ENCODE data around the gene N4BP2L2. TPM values are rescaled to one million over a fixed set of nuclear protein-coding genes. Genes with fewer than 3 reads are reported as not detected.

The N4BP2L2 gene
- total and polyA plus RNA-seq, 2 of the 13 experiments (the other 11 are each of a cell fraction or from before 2014, with no cell fraction given): 58.9 to 81.2 TPM

GRCh38 chr13:32497589-32497988 lies 41.0 kb downstream of the N4BP2L2 start (continued):
- TF ChIP-seq, protein P1, sequence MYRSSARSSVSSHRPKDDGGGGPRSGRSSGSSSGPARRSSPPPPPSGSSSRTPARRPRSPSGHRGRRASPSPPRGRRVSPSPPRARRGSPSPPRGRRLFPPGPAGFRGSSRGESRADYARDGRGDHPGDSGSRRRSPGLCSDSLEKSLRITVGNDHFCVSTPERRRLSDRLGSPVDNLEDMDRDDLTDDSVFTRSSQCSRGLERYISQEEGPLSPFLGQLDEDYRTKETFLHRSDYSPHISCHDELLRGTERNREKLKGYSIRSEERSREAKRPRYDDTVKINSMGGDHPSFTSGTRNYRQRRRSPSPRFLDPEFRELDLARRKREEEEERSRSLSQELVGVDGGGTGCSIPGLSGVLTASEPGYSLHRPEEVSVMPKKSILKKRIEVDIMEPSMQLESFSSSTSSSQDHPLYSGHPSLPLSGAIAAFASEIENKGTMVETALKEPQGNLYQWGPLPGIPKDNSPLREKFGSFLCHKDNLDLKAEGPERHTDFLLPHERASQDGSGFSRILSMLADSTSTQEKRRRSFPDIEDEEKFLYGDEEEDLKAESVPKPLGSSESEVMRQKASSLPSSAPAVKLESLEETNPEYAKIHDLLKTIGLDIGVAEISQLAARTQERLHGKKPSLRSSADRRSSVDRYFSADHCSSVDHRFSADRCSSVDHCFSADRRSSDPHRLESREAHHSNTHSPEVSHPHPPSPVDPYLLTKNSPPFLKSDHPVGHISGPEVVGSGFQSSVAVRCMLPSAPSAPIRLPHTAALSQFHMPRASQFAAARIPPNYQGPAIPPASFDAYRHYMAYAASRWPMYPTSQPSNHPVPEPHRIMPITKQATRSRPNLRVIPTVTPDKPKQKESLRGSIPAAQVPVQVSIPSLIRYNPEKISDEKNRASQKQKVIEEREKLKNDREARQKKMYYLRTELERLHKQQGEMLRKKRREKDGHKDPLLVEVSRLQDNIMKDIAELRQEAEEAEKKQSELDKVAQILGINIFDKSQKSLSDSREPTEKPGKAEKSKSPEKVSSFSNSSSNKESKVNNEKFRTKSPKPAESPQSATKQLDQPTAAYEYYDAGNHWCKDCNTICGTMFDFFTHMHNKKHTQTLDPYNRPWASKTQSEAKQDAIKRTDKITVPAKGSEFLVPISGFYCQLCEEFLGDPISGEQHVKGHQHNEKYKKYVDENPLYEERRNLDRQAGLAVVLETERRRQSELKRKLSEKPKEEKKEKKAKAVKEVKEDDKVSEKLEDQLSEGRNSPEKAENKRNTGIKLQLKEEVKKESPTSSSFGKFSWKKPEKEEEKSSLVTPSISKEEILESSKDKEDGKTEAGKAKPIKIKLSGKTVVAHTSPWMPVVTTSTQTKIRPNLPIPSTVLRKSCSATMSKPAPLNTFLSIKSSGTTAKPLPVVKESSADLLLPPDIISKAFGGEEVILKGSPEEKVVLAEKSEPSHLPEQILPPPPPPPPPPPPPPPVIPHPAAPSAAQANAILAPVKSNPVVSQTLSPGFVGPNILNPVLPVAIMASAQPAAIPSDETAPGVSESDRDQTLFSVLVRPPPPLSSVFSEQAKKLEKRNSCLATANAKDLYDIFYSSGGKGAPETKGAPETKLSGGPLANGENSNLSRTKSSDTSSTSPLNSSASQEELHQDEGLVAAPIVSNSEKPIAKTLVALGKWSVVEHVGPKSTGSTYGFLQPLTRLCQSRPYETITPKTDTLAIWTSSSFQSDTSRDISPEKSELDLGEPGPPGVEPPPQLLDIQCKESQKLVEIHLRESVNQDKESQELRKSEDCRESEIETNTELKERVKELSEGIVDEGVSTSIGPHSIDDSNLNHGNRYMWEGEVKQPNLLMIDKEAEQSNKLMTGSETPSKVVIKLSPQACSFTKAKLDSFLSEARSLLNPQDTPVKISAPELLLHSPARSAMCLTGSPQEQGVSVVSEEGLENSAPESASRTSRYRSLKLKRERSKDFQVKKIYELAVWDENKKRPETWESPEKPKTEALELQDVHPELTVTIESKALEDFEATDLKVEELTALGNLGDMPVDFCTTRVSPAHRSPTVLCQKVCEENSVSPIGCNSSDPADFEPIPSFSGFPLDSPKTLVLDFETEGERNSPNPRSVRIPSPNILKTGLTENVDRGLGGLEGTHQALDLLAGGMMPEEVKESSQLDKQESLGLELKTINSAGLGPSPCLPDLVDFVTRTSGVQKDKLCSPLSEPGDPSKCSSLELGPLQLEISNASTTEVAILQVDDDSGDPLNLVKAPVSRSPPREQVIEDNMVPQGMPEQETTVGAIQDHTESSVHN (CRISPR knock-in tag; IDR thresholded peaks at IDR 0.05): no peak

- no peaks in the 10 kb centered on the region for H3K36me3 ChIP-seq (replicated peaks in 1 of 2; ENCODE audit: control insufficient read depth in 1 of 2, insufficient read depth in 2 of 2, low read length in 2 of 2)
- no peak for FAIRE-seq
- no peaks in the 10 kb centered on the region for H4K20me1 ChIP-seq (ENCODE audit: insufficient read depth, low read length)
- H3K9me3 ChIP-seq (ENCODE audit: low read length): no peaks in the 10 kb centered on the region
- no TSS peak for BruUV-seq (replicated peaks)
- POLR2A ChIA-PET: no interaction called here
- in situ Hi-C loops (cut with HindIII; ENCODE audit: extremely low pct_ligation_motif_present, low pct_unique_long_range_greater_than_20kb): no loop called here
- ATAC-seq: no peak
- no peak for DNase-seq (ENCODE audit: low spot score)
- 94% methylated on average over 1 of the region's 1 CpG for WGBS (ENCODE audit: low lambda C conversion rate)
- no peak overlapping the region for H3K27ac ChIP-seq (ENCODE audit: extremely low read length, insufficient read depth, low read length)
- peaks cover 49% of the 10 kb centered on the region for H3K4me1 ChIP-seq (ENCODE audit: insufficient read depth, low read length)
- H3K9ac ChIP-seq (ENCODE audit: insufficient read depth, low read depth, low read length): no peak overlapping the region
- intact Hi-C loops (cut with micrococcal nuclease; ENCODE audit: unreplicated experiment): loop anchor here (5.0 kb wide), 1 partner anchor 41 kb away; the partner anchor contains the start of gene N4BP2L2
- H3K4me3 ChIP-seq (replicated peaks in 1 of 3; ENCODE audit: insufficient read depth in 1 of 3, low read depth in 2 of 3, low read length in 3 of 3): no peak overlapping the region
- no peaks in the 10 kb centered on the region for H3K27me3 ChIP-seq (ENCODE audit: control insufficient read depth in 1 of 2, insufficient read depth in 2 of 2, low read length in 2 of 2)
- CTCF ChIA-PET (ENCODE audit: low intra/inter-chr PET ratio, low total read pairs): no interaction called here
- no peak overlapping the region for H3K4me2 ChIP-seq (ENCODE audit: low read depth, low read length)
- TF ChIP-seq, protein P2, sequence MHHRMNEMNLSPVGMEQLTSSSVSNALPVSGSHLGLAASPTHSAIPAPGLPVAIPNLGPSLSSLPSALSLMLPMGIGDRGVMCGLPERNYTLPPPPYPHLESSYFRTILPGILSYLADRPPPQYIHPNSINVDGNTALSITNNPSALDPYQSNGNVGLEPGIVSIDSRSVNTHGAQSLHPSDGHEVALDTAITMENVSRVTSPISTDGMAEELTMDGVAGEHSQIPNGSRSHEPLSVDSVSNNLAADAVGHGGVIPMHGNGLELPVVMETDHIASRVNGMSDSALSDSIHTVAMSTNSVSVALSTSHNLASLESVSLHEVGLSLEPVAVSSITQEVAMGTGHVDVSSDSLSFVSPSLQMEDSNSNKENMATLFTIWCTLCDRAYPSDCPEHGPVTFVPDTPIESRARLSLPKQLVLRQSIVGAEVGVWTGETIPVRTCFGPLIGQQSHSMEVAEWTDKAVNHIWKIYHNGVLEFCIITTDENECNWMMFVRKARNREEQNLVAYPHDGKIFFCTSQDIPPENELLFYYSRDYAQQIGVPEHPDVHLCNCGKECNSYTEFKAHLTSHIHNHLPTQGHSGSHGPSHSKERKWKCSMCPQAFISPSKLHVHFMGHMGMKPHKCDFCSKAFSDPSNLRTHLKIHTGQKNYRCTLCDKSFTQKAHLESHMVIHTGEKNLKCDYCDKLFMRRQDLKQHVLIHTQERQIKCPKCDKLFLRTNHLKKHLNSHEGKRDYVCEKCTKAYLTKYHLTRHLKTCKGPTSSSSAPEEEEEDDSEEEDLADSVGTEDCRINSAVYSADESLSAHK (CRISPR knock-in tag; IDR thresholded peaks at IDR 0.05; ENCODE audit: borderline replicate concordance): no peak
- TF ChIP-seq MTF2 (CRISPR knock-in tag; IDR thresholded peaks at IDR 0.05; ENCODE audit: borderline replicate concordance): no peak
- TF ChIP-seq ZNF713 (CRISPR knock-in tag; IDR thresholded peaks at IDR 0.05): no peak
- no peak for TF ChIP-seq ZFY (CRISPR knock-in tag; IDR thresholded peaks at IDR 0.05)
- TF ChIP-seq RELA (CRISPR knock-in tag; IDR thresholded peaks at IDR 0.05): no peak
- no peaks in the 10 kb centered on the region for H3K79me2 ChIP-seq (ENCODE audit: insufficient read depth, low read length)
- no peak overlapping the region for H2AFZ ChIP-seq (ENCODE audit: low read length)
Observed at GRCh38 chr13:32496599-32497160, 41.9 kb downstream of the N4BP2L2 start.
